Esophagus muscularis mucosa (tissue), 3 donors: Measurements from ENCODE around the gene NPFF.

ENCODE experiments used
- POLR2AphosphoS5 ChIP-seq, 2 donors: sonication (generic); formaldehyde crosslinking; IDR thresholded peaks; one replicate each; pipeline ENCODE4 v1.6.1; 2017; ENCODE audit warnings: antibody characterized with exemption in 2 of 2
- TF ChIP-seq, protein P1 (sequence below), 3 experiments: fragments of 200-600 bp in 2 of 3; fragments of 450-650 bp in 1 of 3; sonication (generic) in 2 of 3; IDR thresholded peaks; one replicate each; pipeline ENCODE4 v1.5.1; 2017 to 2019; ENCODE audit warnings: antibody characterized with exemption in 3 of 3, mild to moderate bottlenecking in 2 of 3, moderate library complexity in 1 of 3

DNA sequence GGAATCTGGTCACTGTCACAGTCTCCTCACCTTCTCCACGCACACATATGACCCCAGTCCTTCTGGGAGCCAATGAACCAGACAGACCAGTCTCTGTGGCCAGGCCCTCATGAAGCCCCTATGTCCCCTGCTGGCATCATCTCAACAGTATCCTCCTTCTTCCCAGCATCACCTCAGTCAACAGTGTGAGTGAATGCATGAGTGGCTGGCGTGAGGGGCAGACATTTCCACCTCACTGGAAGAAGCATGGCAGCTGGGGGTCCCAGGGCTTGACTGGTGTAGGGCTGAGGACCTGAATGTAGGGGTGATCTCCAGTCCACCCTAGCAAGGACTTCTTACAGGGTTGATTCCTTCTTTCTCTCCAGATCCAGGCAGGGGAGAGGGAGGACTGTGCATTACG lies 9.8 kb downstream of the NPFF start:
- TF ChIP-seq, protein P1, sequence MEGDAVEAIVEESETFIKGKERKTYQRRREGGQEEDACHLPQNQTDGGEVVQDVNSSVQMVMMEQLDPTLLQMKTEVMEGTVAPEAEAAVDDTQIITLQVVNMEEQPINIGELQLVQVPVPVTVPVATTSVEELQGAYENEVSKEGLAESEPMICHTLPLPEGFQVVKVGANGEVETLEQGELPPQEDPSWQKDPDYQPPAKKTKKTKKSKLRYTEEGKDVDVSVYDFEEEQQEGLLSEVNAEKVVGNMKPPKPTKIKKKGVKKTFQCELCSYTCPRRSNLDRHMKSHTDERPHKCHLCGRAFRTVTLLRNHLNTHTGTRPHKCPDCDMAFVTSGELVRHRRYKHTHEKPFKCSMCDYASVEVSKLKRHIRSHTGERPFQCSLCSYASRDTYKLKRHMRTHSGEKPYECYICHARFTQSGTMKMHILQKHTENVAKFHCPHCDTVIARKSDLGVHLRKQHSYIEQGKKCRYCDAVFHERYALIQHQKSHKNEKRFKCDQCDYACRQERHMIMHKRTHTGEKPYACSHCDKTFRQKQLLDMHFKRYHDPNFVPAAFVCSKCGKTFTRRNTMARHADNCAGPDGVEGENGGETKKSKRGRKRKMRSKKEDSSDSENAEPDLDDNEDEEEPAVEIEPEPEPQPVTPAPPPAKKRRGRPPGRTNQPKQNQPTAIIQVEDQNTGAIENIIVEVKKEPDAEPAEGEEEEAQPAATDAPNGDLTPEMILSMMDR (IDR thresholded peaks at IDR 0.05), result no peak
- TF ChIP-seq POLR2AphosphoS5 (IDR thresholded peaks at IDR 0.05), result no peak
